NCI-H526 (cell line): Measurements from ENCODE around the gene ARHGEF40.

Source experiments
- DNase-seq, 2 experiments: peaks; one replicate each; lab custom pipeline; 2025; lab: John Stamatoyannopoulos, UW

Gene ARHGEF40

DNA sequence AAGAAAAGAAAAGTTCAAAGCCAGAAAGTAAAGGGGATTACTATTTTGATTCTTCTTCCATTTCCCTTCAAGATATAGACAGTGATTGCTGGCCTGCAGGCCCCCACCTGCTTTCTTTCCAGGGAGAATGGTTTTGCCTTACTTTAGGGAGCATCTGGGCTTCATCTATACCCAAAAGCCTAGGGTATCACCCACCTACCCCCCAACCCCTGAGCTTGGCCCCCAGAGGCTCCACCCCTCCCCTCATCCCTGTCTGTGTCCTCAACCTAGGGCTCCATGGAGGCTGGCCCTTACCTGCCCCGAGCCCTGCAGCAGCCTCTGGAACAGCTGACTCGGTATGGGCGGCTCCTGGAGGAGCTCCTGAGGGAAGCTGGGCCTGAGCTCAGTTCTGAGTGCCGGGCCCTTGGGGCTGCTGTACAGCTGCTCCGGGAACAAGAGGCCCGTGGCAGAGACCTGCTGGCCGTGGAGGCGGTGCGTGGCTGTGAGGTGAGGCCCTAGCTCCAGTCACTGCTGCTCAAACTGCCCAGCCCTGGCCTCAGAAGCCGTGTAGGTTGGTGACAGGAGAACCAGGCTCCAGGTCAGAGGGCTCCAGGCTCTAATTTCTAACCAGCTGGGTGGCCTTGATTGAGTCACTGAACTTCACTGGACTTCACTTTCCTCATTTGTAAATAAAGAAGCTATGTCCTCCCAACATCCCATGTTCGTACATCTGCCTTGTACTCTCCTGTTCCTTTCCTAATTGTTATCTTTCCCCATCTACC lies 13.6 kb downstream of the ARHGEF40 start:
- no peak for DNase-seq

DNA sequence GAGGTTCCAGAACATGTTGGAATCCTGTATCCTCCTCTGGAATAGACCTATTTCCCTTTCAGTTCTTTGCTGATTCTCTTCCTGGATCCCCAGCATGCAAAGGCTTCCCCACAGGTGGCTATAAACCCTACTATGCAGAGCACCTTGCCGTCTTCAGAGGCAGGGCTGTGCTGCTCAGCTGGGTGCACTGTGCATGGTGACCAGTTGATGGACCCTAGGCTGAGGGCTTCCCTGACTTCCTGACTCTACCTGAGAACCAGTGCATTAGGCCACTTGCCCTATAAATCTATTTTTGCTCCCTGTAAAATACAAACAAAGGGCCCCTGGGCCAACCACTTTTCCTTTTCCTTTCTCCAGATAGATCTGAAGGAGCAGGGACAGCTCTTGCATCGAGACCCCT lies 14.3 kb downstream of the ARHGEF40 start:
- no peak for DNase-seq

DNA sequence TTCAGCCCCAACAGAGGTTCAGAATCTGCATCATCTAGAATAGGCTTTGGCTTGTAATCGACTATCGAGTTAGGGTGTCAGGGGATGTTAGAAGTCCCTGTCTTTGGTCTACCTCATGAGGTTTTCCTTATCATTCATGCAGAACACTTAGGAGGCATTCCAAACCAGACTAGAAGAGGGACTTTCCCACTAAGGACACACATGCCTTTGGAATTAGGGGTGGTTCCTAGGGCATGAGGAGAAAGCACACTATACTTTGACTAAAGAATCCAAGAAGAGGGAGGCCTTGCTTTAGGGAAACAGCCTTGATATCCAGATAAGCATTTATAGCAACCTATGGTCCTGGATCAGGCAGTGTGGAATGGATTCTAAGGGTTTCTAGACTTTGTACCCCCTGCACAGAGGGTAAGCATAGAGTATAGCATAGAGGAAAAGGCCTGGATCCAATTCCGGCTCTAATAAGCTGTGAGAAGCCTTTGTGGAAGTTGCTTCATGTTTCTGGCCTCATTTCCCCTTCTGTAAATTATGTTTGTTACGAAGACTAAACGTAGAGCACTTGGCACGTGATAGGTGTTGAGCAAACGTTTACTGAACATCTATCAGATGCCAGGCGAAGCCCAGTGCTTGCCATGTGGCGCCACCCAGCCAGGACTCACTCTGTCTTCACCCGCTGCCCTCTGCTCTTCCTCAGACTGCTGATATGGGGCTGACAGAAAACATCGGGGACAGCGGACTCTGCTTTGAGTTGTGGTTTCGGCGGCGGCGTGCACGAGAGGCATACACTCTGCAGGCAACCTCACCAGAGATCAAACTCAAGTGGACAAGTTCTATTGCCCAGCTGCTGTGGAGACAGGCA lies 15.1 kb downstream of the ARHGEF40 start:
- no peak for DNase-seq

DNA sequence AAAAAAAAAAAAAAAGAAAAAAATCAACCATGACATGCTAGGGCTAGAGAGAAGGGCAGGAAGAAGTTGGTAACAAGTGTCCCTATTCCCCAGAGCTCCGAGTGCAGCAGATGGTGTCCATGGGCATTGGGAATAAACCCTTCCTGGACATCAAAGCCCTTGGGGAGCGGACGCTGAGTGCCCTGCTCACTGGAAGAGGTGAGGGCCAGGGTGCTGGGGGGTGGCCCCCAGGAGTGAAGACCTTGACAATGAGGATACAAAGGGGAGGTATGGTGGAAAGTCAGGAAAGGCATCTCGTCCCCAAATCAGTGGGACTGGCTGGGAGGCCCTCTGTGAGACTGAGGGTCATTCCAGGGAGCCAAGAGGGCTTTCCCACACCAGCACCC lies 16.8 kb downstream of the ARHGEF40 start:
- no peak for DNase-seq

DNA sequence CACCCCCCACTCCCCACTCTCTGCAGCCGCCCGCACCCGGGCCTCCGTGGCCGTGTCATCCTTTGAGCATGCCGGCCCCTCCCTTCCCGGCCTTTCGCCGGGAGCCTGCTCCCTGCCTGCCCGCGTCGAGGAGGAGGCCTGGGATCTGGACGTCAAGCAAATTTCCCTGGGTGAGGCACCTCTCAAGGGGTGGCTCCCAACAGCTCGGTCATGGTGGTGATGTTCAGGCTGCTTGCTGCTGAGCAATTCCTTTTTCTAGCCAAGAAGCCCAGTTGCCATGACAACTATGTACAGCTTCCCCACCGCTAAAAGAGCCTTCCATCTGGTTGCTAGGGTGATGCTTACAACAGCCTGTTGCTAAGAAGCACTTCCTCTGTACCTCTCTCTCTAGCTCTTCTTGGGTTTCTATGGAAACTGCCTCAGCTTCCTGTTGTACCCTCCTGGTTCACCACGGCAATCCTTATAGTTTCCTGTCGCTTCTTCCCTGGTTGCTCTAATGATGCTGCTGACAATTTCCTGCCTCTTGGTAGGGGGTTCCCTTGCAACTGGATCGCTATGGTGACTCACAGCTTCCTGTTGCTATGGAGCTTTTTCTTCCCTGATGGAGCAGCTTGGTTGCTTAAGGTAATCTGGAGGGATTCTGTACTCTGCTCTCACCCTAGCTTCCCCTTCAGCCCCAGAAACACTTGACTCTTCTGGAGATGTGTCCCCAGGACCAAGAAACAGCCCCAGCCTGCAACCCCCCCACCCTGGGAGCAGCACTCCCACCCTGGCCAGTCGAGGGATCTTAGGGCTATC lies 17.4 kb downstream of the ARHGEF40 start:
- DNase-seq, result no peak

DNA sequence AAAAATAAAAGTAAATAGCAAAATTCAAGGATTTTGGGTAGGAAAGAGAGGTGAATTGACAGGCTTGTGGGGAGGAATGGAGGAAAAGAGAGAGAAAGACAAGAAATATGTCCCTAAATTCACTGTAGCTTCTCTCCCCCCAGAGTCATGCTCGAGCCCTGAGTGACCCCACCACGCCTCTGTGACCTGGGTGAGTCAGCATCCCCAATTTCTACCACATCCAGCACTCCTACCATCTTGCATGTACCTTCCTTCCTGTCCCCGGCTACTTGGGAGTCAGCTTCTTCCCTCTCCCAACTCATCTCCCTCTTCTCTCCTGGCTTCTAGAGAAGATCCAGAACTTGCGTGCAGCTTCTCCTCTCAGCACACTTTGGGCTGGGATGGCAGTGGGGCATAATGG lies 18.6 kb downstream of the ARHGEF40 start:
- no peak for DNase-seq

DNA sequence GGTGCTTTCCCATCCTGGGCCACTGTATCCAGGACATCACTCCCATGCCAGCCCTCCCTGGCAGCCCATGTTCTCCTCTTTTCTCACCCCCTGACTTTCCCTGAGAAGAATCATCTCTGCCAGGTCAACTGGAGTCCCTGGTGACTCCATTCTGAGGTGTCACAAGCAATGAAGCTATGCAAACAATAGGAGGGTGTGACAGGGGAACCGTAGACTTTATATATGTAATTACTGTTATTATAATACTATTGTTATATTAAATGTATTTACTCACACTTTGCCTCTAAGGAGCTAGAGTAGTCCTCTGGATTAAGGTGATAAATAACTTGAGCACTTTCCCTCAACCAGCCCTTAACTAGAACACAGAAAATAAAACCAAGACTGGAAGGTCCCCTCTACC lies 19.2 kb downstream of the ARHGEF40 start:
- no peak for DNase-seq

DNA sequence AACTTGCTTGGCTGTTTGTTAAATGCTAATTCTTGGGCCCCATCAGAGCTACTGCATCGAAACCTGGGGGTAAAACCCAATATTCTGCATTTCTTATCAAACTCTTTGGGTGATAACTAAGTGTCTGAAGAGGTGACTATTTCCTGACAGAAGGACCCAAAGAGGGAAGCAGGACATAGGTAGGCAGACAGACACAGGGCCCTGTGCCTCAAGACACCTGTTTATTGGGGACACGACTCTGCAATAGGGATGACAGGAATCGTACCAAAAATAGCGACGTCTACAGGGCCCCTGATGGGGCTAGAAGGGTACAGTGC lies 19.7 kb downstream of the ARHGEF40 start:
- no peak for DNase-seq

DNA sequence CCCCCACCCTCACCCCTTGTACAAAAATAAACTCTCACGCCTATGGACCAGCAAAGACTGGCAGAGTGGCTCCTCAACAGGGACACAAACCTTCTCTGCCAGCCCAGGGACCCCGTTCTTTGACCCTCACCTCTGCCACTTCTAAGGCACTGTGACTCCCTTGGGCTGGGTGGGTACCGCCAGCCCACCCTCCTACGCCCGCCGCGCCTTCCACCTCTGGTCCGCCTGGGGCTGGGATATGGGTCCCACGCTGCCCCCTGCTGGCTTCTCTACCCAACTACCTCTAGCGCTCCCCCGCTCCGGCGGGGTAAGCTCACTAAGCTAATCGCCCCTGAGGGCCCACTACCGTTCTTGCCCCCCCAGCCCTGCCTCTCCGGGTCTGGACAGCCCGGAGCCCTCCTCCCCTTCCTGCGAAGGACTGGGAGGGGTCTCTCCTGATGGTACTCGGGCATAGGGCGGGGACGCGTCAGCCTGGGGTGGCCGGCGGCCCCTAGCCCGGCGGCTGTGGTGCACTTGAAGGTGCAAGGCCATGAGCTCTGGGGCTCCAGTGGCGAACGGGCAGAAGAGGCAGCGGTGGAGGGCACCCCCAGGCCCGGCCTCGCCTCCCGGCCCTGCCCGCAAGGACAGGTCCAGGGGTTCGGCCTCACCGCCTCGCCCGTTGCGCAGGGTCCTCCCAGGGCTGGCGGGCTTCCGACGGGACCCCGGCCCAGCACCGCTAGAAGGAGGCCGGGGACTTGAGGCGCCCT lies 20.3 kb downstream of the ARHGEF40 start:
- DNase-seq, result peak in 1 of 2 experiments; percentile 29

DNA sequence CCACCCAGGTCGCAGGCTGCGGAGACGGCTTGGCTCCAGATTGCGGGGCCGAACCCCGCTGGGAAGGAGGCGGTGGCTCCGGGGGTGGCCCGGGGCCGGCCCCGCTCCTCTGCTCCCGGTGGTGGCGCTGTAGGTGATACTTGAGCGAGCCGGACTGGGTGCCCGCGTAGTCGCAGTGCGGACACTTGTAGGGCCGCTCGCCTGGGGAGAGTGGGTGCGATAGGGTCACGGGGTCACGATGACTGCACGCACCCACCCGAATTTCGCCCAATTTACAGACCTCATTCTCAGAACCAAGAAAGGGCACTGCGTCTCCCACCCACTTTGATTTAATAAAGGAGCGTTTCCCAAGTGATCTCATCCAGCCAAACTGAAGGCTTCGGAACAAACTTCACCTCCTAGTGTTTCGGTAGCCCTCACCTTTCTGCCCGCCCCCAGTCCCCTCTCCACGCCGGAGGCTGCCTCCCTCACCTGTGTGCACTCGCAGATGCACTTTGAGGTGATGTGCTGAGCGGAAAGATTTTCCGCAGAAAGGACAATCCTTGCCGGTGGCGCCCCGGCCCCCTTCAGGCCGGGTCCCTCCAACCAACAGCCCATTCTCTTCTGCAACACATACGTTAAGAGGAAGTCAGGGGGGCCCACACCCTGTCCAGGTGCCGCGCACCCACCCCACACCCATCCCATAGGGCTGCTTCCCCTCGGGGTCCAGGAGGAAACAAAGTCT lies 21.0 kb downstream of the ARHGEF40 start:
- no peak for DNase-seq

DNA sequence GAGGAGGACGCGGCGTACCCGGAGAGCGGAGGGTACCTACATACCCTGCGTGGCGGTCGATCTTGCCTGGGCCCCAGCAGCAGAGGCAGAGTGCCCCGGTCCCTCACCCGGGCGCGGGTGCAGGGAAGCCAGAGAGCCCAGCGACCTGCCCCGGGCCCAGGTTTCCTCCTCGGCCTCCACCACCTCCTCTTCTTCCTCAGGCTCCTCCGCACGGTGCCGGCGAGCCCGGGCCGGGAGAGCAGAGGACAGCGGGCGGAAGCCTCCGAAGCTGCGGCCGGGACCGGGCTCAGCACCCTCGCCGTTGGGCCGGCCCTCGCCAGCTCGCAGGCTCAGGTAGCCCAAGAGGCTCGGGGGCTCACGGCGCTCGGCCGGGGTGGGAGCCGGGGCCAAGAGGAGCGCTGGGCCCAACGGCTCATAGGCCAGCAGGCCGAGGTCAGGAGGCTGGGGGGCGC lies 21.7 kb downstream of the ARHGEF40 start:
- no peak for DNase-seq

DNA sequence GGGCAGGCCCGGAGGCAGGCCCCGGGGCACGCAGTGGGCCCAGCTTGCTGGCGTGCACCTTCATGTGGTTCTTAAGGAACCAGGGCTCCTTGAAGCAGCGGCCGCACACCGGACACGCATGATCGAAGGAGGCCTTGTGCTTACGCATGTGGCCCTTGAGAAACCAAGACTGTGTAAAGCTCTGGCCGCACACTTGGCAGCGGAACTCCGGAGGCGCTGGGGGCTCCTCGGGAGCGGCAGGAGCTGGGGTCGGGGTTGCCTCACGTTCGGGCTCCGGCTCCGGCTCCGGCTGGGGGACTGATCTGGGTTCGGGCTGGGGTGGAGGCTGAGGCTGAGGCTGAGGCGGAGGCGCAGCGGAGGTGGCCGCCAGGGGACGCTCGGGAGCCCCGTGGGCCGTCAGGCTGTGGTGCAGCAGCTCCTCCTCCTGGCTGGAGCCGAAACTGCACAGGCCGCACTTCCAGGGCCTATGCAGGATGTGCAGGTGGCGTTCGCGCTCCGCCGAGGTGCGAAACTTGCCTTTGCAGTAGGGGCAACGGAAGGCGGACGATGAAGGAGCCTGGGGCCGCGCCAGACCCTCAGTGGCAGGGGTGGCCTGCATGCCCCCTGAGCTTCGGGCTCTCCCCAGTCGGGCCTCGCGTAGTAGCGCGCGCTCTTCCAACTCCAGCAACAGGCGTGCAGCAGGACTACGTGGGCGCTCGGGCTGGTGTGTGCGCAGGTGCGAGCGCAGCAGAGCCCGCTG lies 22.3 kb downstream of the ARHGEF40 start:
- DNase-seq, result peak; percentile 41 to 85

DNA sequence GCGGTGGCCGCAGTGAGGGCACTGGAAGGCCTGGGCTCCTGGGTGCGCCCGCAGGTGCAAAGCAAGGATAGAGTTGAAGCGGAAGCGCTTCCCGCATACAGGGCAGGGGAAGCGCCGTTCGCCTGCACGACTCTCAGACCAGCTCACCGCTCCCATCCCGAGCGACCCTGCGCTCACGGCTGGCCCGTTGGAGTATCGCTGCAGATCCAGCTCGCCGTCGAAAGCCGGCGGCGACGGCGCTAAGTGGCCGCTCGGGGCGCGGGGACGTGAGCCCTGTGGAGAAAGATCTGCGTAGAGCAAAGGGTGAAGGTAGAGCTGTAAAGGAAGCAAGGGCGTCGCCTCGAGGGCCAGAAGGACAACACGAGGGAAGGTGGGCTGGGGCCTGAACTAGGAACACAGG lies 22.9 kb downstream of the ARHGEF40 start:
- DNase-seq, result no peak

DNA sequence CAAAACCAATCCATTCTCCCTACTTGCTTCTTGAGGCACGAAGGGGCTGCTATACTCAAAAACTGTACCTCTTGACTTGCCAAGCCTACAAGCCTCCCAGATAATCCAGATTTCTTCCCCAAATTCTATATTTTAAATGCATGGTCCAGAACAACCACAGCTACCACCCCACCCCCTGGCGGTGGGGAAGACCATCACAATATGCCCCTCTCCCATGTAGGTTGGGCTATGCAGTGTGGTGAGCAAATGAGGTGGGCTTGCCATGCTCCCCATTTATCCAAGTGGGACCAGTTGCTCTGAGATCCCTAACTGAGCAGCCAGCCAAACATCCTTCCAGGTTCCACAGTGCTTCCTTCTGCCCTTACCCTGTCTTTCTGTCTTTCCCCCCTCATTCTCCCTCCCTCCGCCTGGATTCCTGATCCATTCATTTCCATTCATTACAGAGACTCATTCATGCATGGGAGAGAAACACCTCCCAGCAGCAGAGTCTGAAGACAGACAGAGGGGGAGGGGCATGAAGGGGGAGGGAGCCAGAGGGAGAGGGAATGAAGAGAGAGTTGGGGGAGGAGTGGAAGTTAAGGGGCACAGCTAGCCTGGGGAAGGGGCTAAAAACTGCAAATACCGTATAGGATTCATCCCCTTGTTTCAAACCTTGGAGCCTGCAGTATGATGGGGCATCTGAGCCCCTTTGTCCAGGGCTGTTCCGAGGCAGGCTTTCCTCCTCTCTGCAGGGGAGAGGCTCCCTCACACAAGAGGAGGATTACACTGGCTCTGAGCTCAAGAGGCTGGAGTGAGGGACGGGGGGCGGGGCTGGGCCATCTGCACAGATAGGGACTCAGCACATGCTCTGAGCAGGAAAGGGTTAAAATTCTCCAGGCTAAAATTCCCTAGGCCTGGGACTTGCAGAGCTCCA lies 23.9 kb downstream of the ARHGEF40 start:
- peak; percentile 83 to 88 for DNase-seq

DNA sequence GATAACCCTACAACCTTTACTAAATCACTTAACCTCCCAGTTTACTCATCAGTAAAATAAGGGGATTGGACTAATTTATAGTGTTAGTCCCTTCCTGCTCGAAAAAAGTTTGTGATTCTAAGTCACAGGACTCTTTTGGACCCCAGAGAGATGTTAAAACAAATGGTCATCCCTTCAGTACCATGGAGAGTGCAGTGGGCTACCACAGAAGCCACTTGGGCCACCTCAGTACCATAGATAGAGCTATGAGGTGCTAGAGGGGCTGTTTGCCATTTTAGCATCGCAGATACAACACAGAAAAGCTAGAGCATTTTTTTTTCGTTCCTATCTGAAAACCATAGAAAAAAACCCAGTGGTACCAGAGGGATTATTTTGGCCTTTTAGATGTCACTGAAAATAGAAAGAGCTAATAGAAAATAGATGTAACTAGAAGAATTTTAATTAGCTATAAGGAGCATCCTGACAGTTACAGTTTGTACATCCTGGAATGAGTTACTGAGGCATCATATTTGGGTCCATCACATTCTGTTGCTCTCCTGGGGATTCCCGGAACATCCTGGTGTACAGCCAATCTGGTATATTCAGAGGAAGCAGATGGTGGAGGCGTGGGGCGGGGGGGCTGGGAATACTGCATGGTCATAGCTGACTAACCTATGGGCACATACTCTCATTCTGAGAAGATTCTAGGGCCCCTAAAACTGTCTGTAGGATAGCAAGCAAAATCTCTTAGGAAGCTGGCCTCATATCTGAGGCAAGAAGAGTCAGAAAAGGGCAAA lies 25.5 kb downstream of the ARHGEF40 start:
- DNase-seq, result peak in 1 of 2 experiments; percentile 12

DNA sequence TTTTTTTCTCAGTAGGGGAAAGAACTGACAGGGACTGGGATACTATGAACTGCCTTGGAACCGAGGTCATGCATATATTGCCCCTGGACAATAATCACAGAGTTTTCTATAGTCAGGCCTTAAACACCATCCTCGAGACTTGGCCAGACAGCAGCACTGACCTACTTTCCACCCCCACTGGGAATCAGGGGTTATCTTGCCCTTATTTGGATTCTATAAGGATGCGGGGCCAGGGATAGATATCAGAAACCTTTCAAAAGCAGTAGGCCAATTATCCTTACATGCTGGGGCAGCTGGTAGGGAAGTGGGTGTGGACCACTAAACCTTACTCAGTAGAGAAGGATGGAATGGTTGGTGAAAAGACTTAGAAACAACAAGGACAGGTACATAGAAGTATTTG lies 26.3 kb downstream of the ARHGEF40 start:
- DNase-seq, result no peak

DNA sequence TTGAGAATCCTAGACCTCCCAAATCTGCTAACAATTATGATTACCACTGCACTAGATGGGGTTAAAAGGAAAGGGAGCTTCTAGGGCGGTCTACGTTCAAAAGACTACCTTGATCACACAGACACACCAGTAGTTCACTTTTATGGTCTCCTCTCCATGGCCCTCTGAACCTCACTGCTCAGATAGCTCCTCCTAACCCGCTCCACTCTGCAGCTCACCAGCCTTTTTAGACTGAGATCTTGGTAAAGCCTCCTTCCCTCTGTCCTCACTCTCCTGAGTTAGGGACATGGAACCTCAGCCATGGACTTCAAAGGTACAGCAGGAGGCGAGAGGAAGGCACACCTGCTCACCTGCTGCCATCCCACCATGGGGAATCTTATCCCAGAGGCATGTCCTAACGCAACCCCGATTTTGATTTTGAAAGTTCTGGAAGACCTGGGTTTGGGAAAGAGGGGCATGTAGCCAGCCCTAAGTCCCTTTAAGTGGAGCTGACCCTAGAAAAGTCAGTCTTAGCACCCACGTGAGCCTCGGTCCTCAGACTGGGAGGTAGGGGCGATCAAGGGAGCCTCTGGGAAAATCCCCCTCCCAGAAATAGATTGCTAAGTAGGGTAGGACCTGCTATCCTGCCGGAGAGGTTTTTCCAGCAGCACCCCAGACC lies 27.0 kb downstream of the ARHGEF40 start:
- peak; percentile 25 to 45 for DNase-seq

DNA sequence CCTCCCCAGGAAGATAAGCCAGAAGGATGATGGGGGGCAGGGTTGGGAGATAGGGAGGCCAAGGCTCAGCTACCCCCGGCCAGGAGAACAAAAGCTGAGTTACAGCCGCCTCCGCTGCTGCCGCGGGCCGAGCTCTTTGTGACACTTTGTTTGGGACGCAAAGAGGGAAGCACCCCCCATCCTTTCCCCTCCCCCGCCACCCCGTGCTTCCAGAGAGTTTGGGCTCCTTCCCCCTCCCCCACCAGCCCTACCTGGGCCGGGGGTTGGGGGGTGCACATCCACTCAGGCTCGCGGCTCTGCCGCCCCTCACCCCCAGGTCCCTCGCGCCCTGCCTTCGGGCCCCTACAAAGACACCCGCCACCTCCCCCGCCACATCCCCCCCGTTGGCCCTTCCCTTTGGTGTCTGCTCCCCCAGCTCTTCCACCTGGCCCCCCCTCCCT lies 27.6 kb downstream of the ARHGEF40 start:
- DNase-seq, result peak in 1 of 2 experiments; percentile 66
